Endometrial microvascular endothelial cells (primary cell): Measurements from ENCODE around the gene RNF40. TPM values are rescaled to one million over a fixed set of nuclear protein-coding genes. Genes with fewer than 3 reads are reported as not detected.

Experiments
- in situ Hi-C: cut with HindIII; loops from 2 replicates; pipeline ENCODE4 v1.10.0; 2017; ENCODE audit warnings: low sequenced_read_pairs, low pct_unique_long_range_greater_than_20kb; ENCODE audit errors: inconsistent ontology term
- total RNA-seq: library from RNA; depleted of rRNA; stranded (reverse); fragments of >200 nt; gene quantifications from one replicate; pipeline ENCODE4 v1.2.3, GENCODE V29; 2015; ENCODE audit errors: inconsistent ontology term

Gene RNF40
- total RNA-seq, 1 donor from 2014 or later: 69.8 TPM

GRCh38 chr16:30738984-30739951 is 22.9 kb upstream of the RNF40 start:
- in situ Hi-C loops: no loop called here

GRCh38 chr16:30740364-30741251 is 21.5 kb upstream of the RNF40 start:
- in situ Hi-C loops: no loop called here

- in situ Hi-C loops: no loop called here
Measured at GRCh38 chr16:30741461-30741914, 20.6 kb upstream of the RNF40 start.

GRCh38 chr16:30743716-30744115 is 18.4 kb upstream of the RNF40 start:
- in situ Hi-C loops: no loop called here

GRCh38 chr16:30744183-30744582 is 17.9 kb upstream of the RNF40 start:
- in situ Hi-C loops: no loop called here

GRCh38 chr16:30745082-30745481 is 17.0 kb upstream of the RNF40 start:
- in situ Hi-C loops: no loop called here

GRCh38 chr16:30746638-30747175 is 15.4 kb upstream of the RNF40 start:
- in situ Hi-C loops: no loop called here

GRCh38 chr16:30747331-30747730 is 14.8 kb upstream of the RNF40 start:
- in situ Hi-C loops: no loop called here

GRCh38 chr16:30747799-30748633 is 14.1 kb upstream of the RNF40 start, which contains the start of gene PHKG2:
Gene PHKG2 (plus strand): TSS chr16:30748425. CDS start chr16:30748821, 396 bp downstream.
- in situ Hi-C loops: no loop called here

GRCh38 chr16:30748634-30749445 is 13.3 kb upstream of the RNF40 start:
- in situ Hi-C loops: no loop called here

GRCh38 chr16:30750201-30750600 is 11.9 kb upstream of the RNF40 start:
- in situ Hi-C loops: no loop called here

- in situ Hi-C loops: no loop called here
Measured at GRCh38 chr16:30750876-30751465, 11.2 kb upstream of the RNF40 start.

GRCh38 chr16:30753596-30753995 is 8.5 kb upstream of the RNF40 start:
- in situ Hi-C loops: no loop called here

- in situ Hi-C loops: no loop called here
Measured at GRCh38 chr16:30755955-30756780, 6.0 kb upstream of the RNF40 start.

GRCh38 chr16:30756781-30757100 is 5.4 kb upstream of the RNF40 start:
- in situ Hi-C loops: no loop called here

GRCh38 chr16:30757316-30757715 is 4.8 kb upstream of the RNF40 start:
- in situ Hi-C loops: no loop called here
